Ovary (tissue), 9 donors: ENCODE data around the gene ABHD16B. TPM values are rescaled to one million over a fixed set of nuclear protein-coding genes. Genes with fewer than 3 reads are reported as not detected.

Experiments
- DNase-seq, 5 donors: peaks; one replicate each; pipeline ENCODE4 v3.0.0-alpha.2; 2019 to 2020
- H3K27ac ChIP-seq, 2 donors: fragments of 200-600 bp; one replicate each; pipeline versions ENCODE4 v1.5.1 to v1.8.0; 2019 to 2022
- H3K27me3 ChIP-seq: fragments of 200-600 bp; one replicate; pipeline ENCODE4 v1.8.0; 2022
- H3K36me3 ChIP-seq: fragments of 200-600 bp; sonication (generic); one replicate; pipeline ENCODE4 v1.5.1; 2019
- H3K4me1 ChIP-seq: one replicate; pipeline ENCODE4 v1.8.1; 2013; ENCODE audit warnings: mild to moderate bottlenecking, moderate library complexity; ENCODE audit not compliant: insufficient read depth
- H3K4me3 ChIP-seq: fragments of 200-600 bp; sonication (generic); one replicate; pipeline ENCODE4 v1.5.1; 2017
- H3K9me3 ChIP-seq, 2 donors: fragments of 200-600 bp in 1 of 2; sonication (generic) in 1 of 2; one replicate each; pipeline versions ENCODE4 v1.5.1 to v1.8.1; 2013 to 2019; ENCODE audit warnings: mild to moderate bottlenecking in 1 of 2, moderate library complexity in 1 of 2
- CTCF ChIP-seq, 3 donors: fragments of 450-650 bp in 2 of 3; fragments of 200-600 bp in 1 of 3; IDR thresholded peaks; one replicate each; pipeline versions ENCODE4 v1.5.1 to v1.8.0; 2016 to 2022; ENCODE audit warnings: antibody characterized with exemption in 3 of 3, mild to moderate bottlenecking in 1 of 3
- EP300 ChIP-seq: sonication (generic); formaldehyde crosslinking; IDR thresholded peaks from one replicate; pipeline ENCODE4 v1.6.1; 2017; ENCODE audit warnings: antibody characterized with exemption
- POLR2A ChIP-seq: fragments of 450-650 bp; IDR thresholded peaks from one replicate; pipeline ENCODE4 v1.6.1; 2017; ENCODE audit warnings: antibody characterized with exemption, mild to moderate bottlenecking, moderate library complexity
- WGBS, 3 donors: extraction: QIAGEN DNeasy Blood & Tissue Kit in 1 of 3; methylation state at CpG; one replicate each; pipeline versions ENCODE4 v1.1.5 to v1.1.7; 2013 to 2017; 5-methylcytosine and 5-hydroxymethylcytosine counted together
- intact Hi-C, 4 donors: fragments of 100-400 bp; cut with DNase I; formaldehyde crosslinking; loops; one replicate each; pipeline versions ENCODE4 v1.11.0 to v1.15.1; 2022 to 2023
- polyA plus RNA-seq, 2 donors: library from polyadenylated mRNA; stranded (reverse); fragments of 200-250 nt in 1 of 2; fragments of 350-450 nt in 1 of 2; fragmentation: Illumina TruSeq in 1 of 2; extraction: RNeasy Lipid Tissue Mini Kit (QIAGEN cat#74804) in 1 of 2; gene quantifications; one replicate each; pipeline ENCODE4 v1.2.3, GENCODE V29; 2013 to 2014
- total RNA-seq, 7 donors: library from RNA; depleted of rRNA in 2 of 7; stranded (reverse); fragments of >200 nt in 2 of 7; fragmentation: NEBNext Ultra II Directional in 3 of 7; extraction: Animal tissue kit (Norgen Biotek cat#: 25700) in 3 of 7; gene quantifications; one replicate each; pipeline versions ENCODE4 v1.1.0 to v1.2.4, GENCODE V29; 2016 to 2023
- donor health status: DM: no; HTN: no; CAD: no; lungs with moderate emphysema.
- donor health status: DM: no; HTN: no; CAD: no.
- donor health status: Bipolar disorder and iron deficiency.
- donor health status: DM: yes; HTN: yes; CAD: no.
- donor health status: DM: no; HTN: no; CAD: no.
- donor health status: DM: yes; HTN: yes; CAD: no.

ABHD16B gene
- total and polyA plus RNA-seq, 9 donors: 0.57 TPM; not detected in 8

GRCh38 chr20:63897978-63898561, 36.8 kb downstream of the ABHD16B start:
- Histone ChIP-seq H3K27ac (no peak overlapping the region), H3K4me3 (no peak overlapping the region), H3K36me3 (no peaks in the 10 kb centered on the region), H3K4me1 (peaks cover 10% of the 10 kb centered on the region), H3K27me3 (no peaks in the 10 kb centered on the region), H3K9me3 (no peaks in the 10 kb centered on the region)
- no peak for DNase-seq
- intact Hi-C loops: no loop called here
- WGBS, 3 donors: 82 to 88% (median 85%) methylated on average over 6 of the region's 6 CpGs
- no peak for TF ChIP-seq POLR2A
- TF ChIP-seq CTCF (IDR thresholded peaks at IDR 0.05): no peak
- TF ChIP-seq EP300: no peak

GRCh38 chr20:63898882-63899558, 37.7 kb downstream of the ABHD16B start:
- 84 to 87% (median 84%) methylated on average over 10 of the region's 10 CpGs for WGBS, 3 donors
- H3K4me1 ChIP-seq: peaks cover 10% of the 10 kb centered on the region
- H3K27ac ChIP-seq: no peak overlapping the region
- H3K4me3 ChIP-seq: no peak overlapping the region
- intact Hi-C loops: no loop called here
- H3K36me3 ChIP-seq: no peaks in the 10 kb centered on the region
- TF ChIP-seq POLR2A (no peak), EP300 (no peak), CTCF (IDR thresholded peaks at IDR 0.05) (no peak)
- no peaks in the 10 kb centered on the region for H3K9me3 ChIP-seq
- DNase-seq: no peak
- no peaks in the 10 kb centered on the region for H3K27me3 ChIP-seq

- Histone ChIP-seq H3K9me3 (no peaks in the 10 kb centered on the region), H3K27me3 (no peaks in the 10 kb centered on the region), H3K27ac (no peak overlapping the region), H3K4me3 (no peak overlapping the region), H3K36me3 (no peaks in the 10 kb centered on the region), H3K4me1 (peaks cover 7% of the 10 kb centered on the region)
- 72 to 88% (median 85%) methylated on average over 3 of the region's 3 CpGs for WGBS, 3 donors
- DNase-seq: no peak
- intact Hi-C loops: no loop called here
- no peak for TF ChIP-seq POLR2A
- TF ChIP-seq EP300: no peak
- no peak for TF ChIP-seq CTCF (IDR thresholded peaks at IDR 0.05)
Measured at GRCh38 chr20:63900413-63900812, 39.1 kb downstream of the ABHD16B start.

- H3K27ac ChIP-seq: no peak overlapping the region
- H3K9me3 ChIP-seq: no peaks in the 10 kb centered on the region
- no peak overlapping the region for H3K4me3 ChIP-seq
- DNase-seq: no peak
- 75 to 83% (median 75%) methylated on average over 11 of the region's 11 CpGs for WGBS, 3 donors
- TF ChIP-seq EP300 (no peak), CTCF (IDR thresholded peaks at IDR 0.05) (no peak), POLR2A (no peak)
- peaks cover 1% of the 10 kb centered on the region for H3K4me1 ChIP-seq
- H3K27me3 ChIP-seq: no peaks in the 10 kb centered on the region
- intact Hi-C loops: no loop called here
- no peaks in the 10 kb centered on the region for H3K36me3 ChIP-seq
Measured at GRCh38 chr20:63903796-63904561, 42.7 kb downstream of the ABHD16B start.
